ENCODE results near the gene ANO10.
"Not testable (repeated sequence)": the region's sequence is repeated elsewhere in the genome, so short reads cannot be mapped to it uniquely, and the experiment has no call there.

The ANO10 gene, protein sequence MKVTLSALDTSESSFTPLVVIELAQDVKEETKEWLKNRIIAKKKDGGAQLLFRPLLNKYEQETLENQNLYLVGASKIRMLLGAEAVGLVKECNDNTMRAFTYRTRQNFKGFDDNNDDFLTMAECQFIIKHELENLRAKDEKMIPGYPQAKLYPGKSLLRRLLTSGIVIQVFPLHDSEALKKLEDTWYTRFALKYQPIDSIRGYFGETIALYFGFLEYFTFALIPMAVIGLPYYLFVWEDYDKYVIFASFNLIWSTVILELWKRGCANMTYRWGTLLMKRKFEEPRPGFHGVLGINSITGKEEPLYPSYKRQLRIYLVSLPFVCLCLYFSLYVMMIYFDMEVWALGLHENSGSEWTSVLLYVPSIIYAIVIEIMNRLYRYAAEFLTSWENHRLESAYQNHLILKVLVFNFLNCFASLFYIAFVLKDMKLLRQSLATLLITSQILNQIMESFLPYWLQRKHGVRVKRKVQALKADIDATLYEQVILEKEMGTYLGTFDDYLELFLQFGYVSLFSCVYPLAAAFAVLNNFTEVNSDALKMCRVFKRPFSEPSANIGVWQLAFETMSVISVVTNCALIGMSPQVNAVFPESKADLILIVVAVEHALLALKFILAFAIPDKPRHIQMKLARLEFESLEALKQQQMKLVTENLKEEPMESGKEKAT

DNA sequence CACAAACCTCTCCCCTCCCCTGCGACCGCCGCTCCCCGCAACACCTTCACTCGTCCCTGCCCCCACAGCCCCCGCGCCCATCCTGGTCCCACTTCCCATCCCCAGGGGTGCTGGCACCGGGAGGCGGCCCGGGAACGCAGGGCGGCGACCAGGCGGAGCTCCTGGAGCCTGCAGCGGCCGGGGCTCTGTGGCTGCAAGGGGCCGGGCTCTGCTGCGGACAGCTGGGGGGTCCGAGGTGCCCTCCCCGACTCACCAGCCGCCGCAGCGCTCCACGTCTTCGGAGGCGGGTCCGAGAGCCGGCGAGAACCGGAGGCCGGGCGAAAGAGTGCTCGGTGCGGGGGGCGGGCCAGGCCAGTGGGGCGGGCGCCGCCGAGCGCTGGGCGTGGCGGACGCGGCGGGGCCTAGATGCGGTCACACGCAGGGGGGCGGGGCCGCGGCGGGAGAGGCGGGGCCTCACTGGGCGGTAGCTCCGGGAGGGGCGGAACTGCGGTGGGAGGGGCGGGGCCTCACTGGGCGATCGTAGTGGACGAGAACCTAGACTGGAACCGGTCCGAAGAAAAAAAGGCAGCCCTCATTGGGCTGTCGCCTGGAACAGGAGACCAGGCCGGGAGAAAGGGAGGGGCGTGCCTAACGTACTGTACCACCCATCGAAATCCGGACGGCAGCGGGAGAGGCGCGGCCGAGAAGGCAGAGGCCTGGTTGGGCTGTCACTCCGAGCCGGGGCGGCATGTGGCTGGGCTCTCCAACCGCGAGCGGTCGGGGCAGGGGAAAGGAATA lies at the start of gene ANO10:
Gene ANO10, minus strand, starts transcription at position 356 of the 777 bp plus-strand sequence. CDS start 16,159 bp downstream, outside the sequence.
- TF ChIP-seq, protein P1, sequence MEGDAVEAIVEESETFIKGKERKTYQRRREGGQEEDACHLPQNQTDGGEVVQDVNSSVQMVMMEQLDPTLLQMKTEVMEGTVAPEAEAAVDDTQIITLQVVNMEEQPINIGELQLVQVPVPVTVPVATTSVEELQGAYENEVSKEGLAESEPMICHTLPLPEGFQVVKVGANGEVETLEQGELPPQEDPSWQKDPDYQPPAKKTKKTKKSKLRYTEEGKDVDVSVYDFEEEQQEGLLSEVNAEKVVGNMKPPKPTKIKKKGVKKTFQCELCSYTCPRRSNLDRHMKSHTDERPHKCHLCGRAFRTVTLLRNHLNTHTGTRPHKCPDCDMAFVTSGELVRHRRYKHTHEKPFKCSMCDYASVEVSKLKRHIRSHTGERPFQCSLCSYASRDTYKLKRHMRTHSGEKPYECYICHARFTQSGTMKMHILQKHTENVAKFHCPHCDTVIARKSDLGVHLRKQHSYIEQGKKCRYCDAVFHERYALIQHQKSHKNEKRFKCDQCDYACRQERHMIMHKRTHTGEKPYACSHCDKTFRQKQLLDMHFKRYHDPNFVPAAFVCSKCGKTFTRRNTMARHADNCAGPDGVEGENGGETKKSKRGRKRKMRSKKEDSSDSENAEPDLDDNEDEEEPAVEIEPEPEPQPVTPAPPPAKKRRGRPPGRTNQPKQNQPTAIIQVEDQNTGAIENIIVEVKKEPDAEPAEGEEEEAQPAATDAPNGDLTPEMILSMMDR (IDR thresholded peaks at IDR 0.05; ENCODE audit: borderline replicate concordance, insufficient read depth, low read depth, low read length): no peak
- H3K4me3 ChIP-seq (ENCODE audit: low read depth, low read length): peak within 1 kb of the TSS; percentile 55

DNA sequence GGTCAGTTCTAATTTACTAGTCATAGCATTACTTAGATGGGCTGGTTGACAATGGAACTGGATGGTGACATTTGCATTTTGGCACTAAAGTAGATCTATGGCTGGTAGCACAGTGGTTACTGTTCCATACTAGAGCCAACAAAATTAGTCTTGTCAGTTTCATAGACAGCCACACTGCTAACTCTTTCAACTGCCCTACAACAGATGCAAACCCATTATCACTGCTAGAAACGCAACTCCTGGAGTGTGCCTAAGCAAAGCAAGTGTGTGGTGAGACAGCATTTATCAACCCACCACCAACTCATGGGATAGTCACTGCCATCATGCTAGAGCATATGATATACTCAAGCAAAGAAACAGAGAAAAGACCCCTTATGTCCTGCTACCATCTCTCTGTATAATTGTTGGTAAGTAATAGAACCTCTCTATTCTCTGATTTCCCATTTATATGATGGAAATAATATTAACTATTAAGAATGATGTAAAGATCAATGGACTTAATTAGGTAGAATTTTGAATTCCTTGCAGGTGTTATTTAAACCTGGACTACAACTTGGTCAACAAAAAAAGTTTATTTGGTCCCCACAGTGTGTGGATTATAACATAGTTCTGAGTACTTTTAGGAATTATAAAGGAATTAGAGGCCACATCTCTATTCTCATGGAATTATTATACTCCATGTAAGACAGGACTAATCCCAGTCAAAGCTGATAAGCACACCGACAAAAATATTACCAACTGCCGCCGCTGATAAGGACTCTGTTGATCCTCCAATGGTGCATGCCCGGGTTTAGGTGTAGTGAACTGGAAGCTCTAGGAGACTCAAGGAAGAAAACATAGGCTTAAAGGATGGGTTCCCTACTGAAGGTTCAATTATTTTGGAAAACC lies 49.1 kb upstream of the ANO10 start:
- TF ChIP-seq, protein P1 (IDR thresholded peaks at IDR 0.05; ENCODE audit: borderline replicate concordance, insufficient read depth, low read depth, low read length): no peak
- H3K4me3 ChIP-seq (ENCODE audit: low read depth, low read length): no peak overlapping the region

- H3K4me3 ChIP-seq (ENCODE audit: low read depth, low read length): not testable (repeated sequence)
Measured at GRCh38 chr3:43665011-43665410, 43.2 kb upstream of the ANO10 start.

DNA sequence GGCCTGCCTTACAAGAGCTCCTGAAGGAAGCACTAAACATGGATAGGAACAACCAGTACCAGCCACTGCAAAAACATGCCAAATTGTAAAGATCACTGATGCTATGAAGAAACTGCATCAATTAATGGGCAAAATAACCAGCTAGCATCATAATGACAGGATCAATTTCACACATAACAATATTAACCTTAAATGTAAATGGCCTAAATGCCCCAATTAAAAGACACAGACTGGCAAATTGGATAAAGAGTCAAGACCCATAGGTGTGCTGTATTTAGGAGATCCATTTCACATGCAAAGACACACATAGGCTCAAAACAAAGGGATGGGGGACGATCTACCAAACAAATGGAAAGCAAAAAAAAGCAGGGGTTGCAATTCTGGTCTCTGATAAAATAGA lies 39.6 kb upstream of the ANO10 start:
- H3K4me3 ChIP-seq (ENCODE audit: low read depth, low read length): not testable (repeated sequence)

GRCh38 chr3:43659250-43659880 lies 37.6 kb upstream of the ANO10 start:
- TF ChIP-seq, protein P1 (IDR thresholded peaks at IDR 0.05; ENCODE audit: borderline replicate concordance, insufficient read depth, low read depth, low read length): no peak
- no peak overlapping the region for H3K4me3 ChIP-seq (ENCODE audit: low read depth, low read length)

DNA sequence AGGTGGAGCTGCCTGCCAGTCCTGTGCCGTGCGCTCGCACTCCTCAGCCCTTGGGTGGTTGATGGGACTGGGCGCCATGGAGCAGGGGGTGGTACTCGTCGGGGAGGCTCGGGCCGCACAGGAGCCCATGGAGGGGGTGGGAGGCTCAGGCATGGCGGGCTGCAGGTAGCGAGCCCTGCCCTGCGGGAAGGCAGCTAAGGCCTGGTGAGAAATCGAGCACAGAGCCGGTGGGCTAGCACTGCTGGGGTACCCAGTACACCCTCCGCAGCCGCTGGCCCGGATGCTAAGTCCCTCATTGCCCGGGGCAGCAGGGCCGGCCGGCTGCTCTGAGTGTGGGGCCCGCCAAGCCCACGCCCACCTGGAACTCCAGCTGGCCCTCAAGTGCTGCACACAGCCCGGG lies 34.6 kb upstream of the ANO10 start:
- not testable (repeated sequence) for H3K4me3 ChIP-seq (ENCODE audit: low read depth, low read length)

DNA sequence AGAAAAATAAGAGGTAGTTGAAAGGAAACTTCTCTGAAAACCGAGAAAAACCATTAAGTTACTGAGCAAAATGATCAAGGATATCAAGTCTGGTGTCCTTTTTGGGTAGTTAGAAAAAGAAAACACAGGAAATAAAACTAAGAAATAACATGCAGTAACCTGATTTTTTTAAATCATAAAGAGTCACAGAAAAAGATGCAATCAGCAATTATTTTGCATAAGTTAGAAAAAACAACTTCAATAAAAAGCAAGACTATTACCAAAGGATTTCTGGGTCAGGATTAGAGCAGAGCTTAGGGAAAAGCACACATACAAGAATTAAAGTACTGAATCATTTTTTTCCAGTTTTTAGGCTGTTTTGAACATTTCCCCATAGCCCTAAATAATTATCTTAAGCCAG lies 28.5 kb upstream of the ANO10 start:
- H3K4me3 ChIP-seq (ENCODE audit: low read depth, low read length): no peak overlapping the region
- TF ChIP-seq, protein P1 (IDR thresholded peaks at IDR 0.05; ENCODE audit: borderline replicate concordance, insufficient read depth, low read depth, low read length): no peak

All from GM12875 (cell line).